Neural cell (in vitro differentiated cells): ENCODE results near the gene GAPVD1. TPM values are rescaled to one million over a fixed set of nuclear protein-coding genes. Genes with fewer than 3 reads are reported as not detected.
"Not testable (repeated sequence)": the region's sequence is repeated elsewhere in the genome, so short reads cannot be mapped to it uniquely, and the experiment has no call there.

ENCODE experiments used
- H2AFZ ChIP-seq: fragments of 200-600, 300-800 bp; sonication (generic), shearing (Covaris generic); 2 replicates; pipeline ENCODE4 v1.6.0; 2014; ENCODE audit warnings: low read depth, mild to moderate bottlenecking, antibody characterized with exemption, low read length, moderate library complexity
- H3F3A ChIP-seq: fragments of 200-600 bp; shearing (Covaris generic); 2 replicates; pipeline ENCODE4 v1.6.1; 2016; ENCODE audit warnings: mild to moderate bottlenecking, moderate library complexity, mixed read lengths, antibody characterized with exemption, low read length; ENCODE audit not compliant: insufficient read depth, poor library complexity, severe bottlenecking
- H3K27ac ChIP-seq: fragments of 200-600, 300-800 bp; sonication (generic), shearing (Covaris generic); 2 replicates; pipeline ENCODE4 v1.5.1; 2014; ENCODE audit warnings: mild to moderate bottlenecking, low read length, moderate library complexity
- H3K27me3 ChIP-seq: fragments of 300-800, 200-600 bp; sonication (generic), shearing (Covaris generic); 2 replicates; pipeline ENCODE4 v1.6.0; 2014; ENCODE audit warnings: mild to moderate bottlenecking, low read depth, low read length, moderate library complexity; ENCODE audit not compliant: insufficient read depth
- H3K36me3 ChIP-seq: fragments of 300-800, 200-600 bp; sonication (generic), shearing (Covaris generic); 2 replicates; pipeline ENCODE4 v1.5.1; 2014; ENCODE audit warnings: mild to moderate bottlenecking, antibody characterized with exemption, low read length, moderate library complexity; ENCODE audit not compliant: insufficient read depth
- H3K4me2 ChIP-seq: fragments of 300-800, 200-600 bp; sonication (generic), shearing (Covaris generic); 2 replicates; pipeline ENCODE4 v1.6.0; 2014; ENCODE audit warnings: mild to moderate bottlenecking, low read length
- H3K4me3 ChIP-seq: fragments of 300-800, 200-600 bp; sonication (generic), shearing (Covaris generic); 2 replicates; pipeline ENCODE4 v1.5.1; 2014; ENCODE audit warnings: mild to moderate bottlenecking, low read length, moderate library complexity
- H3K79me2 ChIP-seq: fragments of 200-600 bp; shearing (Covaris generic); replicated peaks from 2 replicates; pipeline ENCODE4 v1.6.0; 2014; ENCODE audit warnings: mild to moderate bottlenecking, low read length, moderate library complexity; ENCODE audit not compliant: insufficient read depth
- H3K9ac ChIP-seq: fragments of 300-800, 200-600 bp; sonication (generic), shearing (Covaris generic); 2 replicates; pipeline ENCODE4 v1.6.1; 2016; ENCODE audit warnings: mild to moderate bottlenecking, low read length, mixed read lengths
- H3K9me2 ChIP-seq: fragments of 200-600 bp; shearing (Covaris generic); 2 replicates; pipeline ENCODE4 v1.6.1; 2016; ENCODE audit warnings: mild to moderate bottlenecking, low read length, mixed read lengths; ENCODE audit not compliant: insufficient read depth
- H3K9me3 ChIP-seq: fragments of 200-600, 300-800 bp; sonication (generic), shearing (Covaris generic); 2 replicates; pipeline ENCODE4 v1.6.1; 2016; ENCODE audit warnings: mild to moderate bottlenecking, mixed run types, low read length, moderate library complexity, mixed read lengths
- H4K20me1 ChIP-seq: fragments of 200-600 bp; shearing (Covaris generic); 2 replicates; pipeline ENCODE4 v1.6.1; 2016; ENCODE audit warnings: mild to moderate bottlenecking, mixed run types; ENCODE audit not compliant: insufficient read depth
- EP300 ChIP-seq: fragments of 450-650 bp; conservative IDR thresholded peaks from 2 replicates; pipeline ENCODE4 v1.6.1; 2014; ENCODE audit warnings: antibody characterized with exemption, mild to moderate bottlenecking, moderate library complexity; ENCODE audit not compliant: poor library complexity, severe bottlenecking
- EZH2 ChIP-seq: fragments of 200-600, 300-800 bp; shearing (Covaris generic), sonication (generic); IDR thresholded peaks from 2 replicates; pipeline ENCODE4 v1.6.1; 2014; ENCODE audit warnings: antibody characterized with exemption, low read length, borderline replicate concordance, mild to moderate bottlenecking; ENCODE audit not compliant: insufficient read depth, poor library complexity, severe bottlenecking
- MXI1 ChIP-seq: fragments of 450-650 bp; conservative IDR thresholded peaks from 2 replicates; pipeline ENCODE4 v1.6.1; 2014; ENCODE audit warnings: antibody characterized with exemption, mild to moderate bottlenecking; ENCODE audit not compliant: poor library complexity, severe bottlenecking
- POLR2AphosphoS5 ChIP-seq: IDR thresholded peaks from 2 replicates; pipeline ENCODE4 v1.6.1; 2012
- RAD21 ChIP-seq: fragments of 450-650 bp; conservative IDR thresholded peaks from 2 replicates; pipeline ENCODE4 v1.6.1; 2014; ENCODE audit warnings: antibody characterized with exemption, mild to moderate bottlenecking, moderate library complexity
- REST ChIP-seq: IDR thresholded peaks from 2 replicates; pipeline ENCODE4 v1.6.1; 2012; ENCODE audit warnings: borderline replicate concordance
- SMC3 ChIP-seq: fragments of 450-650 bp; conservative IDR thresholded peaks from 2 replicates; pipeline ENCODE4 v1.6.1; 2014; ENCODE audit warnings: antibody characterized with exemption, mild to moderate bottlenecking, moderate library complexity; ENCODE audit not compliant: poor library complexity
- TAF1 ChIP-seq: IDR thresholded peaks from 2 replicates; pipeline ENCODE4 v1.6.1; 2012; ENCODE audit warnings: low read depth
- polyA plus RNA-seq: library from polyadenylated mRNA; depleted of rRNA; stranded (reverse); fragments of >200 nt; gene quantifications from 2 replicates; pipeline ENCODE4 v1.2.3, GENCODE V29; 2014
- TF ChIP-seq, protein P1 (sequence below): fragments of 450-650 bp; IDR thresholded peaks from 2 replicates; pipeline ENCODE4 v1.5.1; 2014; ENCODE audit warnings: antibody characterized with exemption, mild to moderate bottlenecking, moderate library complexity; ENCODE audit not compliant: poor library complexity, severe bottlenecking

Gene GAPVD1
- polyA plus RNA-seq, 1 donor from 2014 or later = 49.2 TPM

GRCh38 chr9:125233678-125234077 is 27.9 kb upstream of the GAPVD1 start:
- H2AFZ ChIP-seq = no peak overlapping the region
- peaks cover 17% of the 10 kb centered on the region for H3K36me3 ChIP-seq
- H3F3A ChIP-seq = no peaks in the 10 kb centered on the region
- H4K20me1 ChIP-seq = no peaks in the 10 kb centered on the region
- H3K79me2 ChIP-seq = peaks cover 27% of the 10 kb centered on the region
- H3K9ac ChIP-seq = no peak overlapping the region
- H3K9me3 ChIP-seq = no peaks in the 10 kb centered on the region
- no peak for TF ChIP-seq RAD21
- TF ChIP-seq, protein P1, sequence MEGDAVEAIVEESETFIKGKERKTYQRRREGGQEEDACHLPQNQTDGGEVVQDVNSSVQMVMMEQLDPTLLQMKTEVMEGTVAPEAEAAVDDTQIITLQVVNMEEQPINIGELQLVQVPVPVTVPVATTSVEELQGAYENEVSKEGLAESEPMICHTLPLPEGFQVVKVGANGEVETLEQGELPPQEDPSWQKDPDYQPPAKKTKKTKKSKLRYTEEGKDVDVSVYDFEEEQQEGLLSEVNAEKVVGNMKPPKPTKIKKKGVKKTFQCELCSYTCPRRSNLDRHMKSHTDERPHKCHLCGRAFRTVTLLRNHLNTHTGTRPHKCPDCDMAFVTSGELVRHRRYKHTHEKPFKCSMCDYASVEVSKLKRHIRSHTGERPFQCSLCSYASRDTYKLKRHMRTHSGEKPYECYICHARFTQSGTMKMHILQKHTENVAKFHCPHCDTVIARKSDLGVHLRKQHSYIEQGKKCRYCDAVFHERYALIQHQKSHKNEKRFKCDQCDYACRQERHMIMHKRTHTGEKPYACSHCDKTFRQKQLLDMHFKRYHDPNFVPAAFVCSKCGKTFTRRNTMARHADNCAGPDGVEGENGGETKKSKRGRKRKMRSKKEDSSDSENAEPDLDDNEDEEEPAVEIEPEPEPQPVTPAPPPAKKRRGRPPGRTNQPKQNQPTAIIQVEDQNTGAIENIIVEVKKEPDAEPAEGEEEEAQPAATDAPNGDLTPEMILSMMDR = no peak
- TF ChIP-seq EP300 = no peak
- no peak for TF ChIP-seq POLR2AphosphoS5
- TF ChIP-seq EZH2 = no peak
- no peak for TF ChIP-seq TAF1
- no peak for TF ChIP-seq MXI1
- TF ChIP-seq REST = no peak
- no peak for TF ChIP-seq SMC3
- no peak overlapping the region for H3K4me2 ChIP-seq
- no peaks in the 10 kb centered on the region for H3K27me3 ChIP-seq
- H3K27ac ChIP-seq = no peak overlapping the region
- H3K4me3 ChIP-seq = no peak overlapping the region
- no peaks in the 10 kb centered on the region for H3K9me2 ChIP-seq

- H3K9ac ChIP-seq, H3K27ac ChIP-seq, H3K4me3 ChIP-seq, H3K27me3 ChIP-seq, H3K9me3 ChIP-seq, H3K9me2 ChIP-seq, H2AFZ ChIP-seq, H4K20me1 ChIP-seq, H3K4me2 ChIP-seq, H3F3A ChIP-seq: not testable (repeated sequence)
- Histone ChIP-seq H3K79me2 (peaks cover 31% of the 10 kb centered on the region), H3K36me3 (peaks cover 21% of the 10 kb centered on the region)
These were observed 27.5 kb upstream of the GAPVD1 start for GRCh38 chr9:125234099-125234498.
